ENCODE measurements around the gene SYT7. TPM values are rescaled to one million over a fixed set of nuclear protein-coding genes. Genes with fewer than 3 reads are reported as not detected.

Gene SYT7
- total RNA-seq, 1 donor = 3.6 TPM

- Histone ChIP-seq H3K36me3 (ENCODE audit: insufficient read depth, low read length) (no peaks in the 10 kb centered on the region), H3K27me3 (ENCODE audit: insufficient read depth, low read length) (peaks cover 51% of the 10 kb centered on the region), H4K20me1 (ENCODE audit: insufficient read depth, low read length) (peaks cover 31% of the 10 kb centered on the region), H3K27ac (ENCODE audit: low read depth, low read length) (no peak overlapping the region), H3K9me3 (ENCODE audit: low read depth, low read length) (no peaks in the 10 kb centered on the region), H3K79me2 (ENCODE audit: insufficient read depth, low read length) (no peaks in the 10 kb centered on the region), H3K4me2 (ENCODE audit: insufficient read depth, low read length) (no peak overlapping the region), H3K4me3 (ENCODE audit: insufficient read depth, low read length) (no peak overlapping the region), H2AFZ (ENCODE audit: low read length) (no peak overlapping the region), H3K4me1 (ENCODE audit: insufficient read depth, low read length) (no peaks in the 10 kb centered on the region)
- DNase-seq (ENCODE audit: insufficient read length, low spot score, missing footprints) = no peak
- TF ChIP-seq CTCF (IDR thresholded peaks at IDR 0.05; ENCODE audit: extremely low read depth, low read depth, low read length) = no peak
These were observed 11.2 kb downstream of the SYT7 start for GRCh38 chr11:61569701-61570100.

- Histone ChIP-seq H4K20me1 (ENCODE audit: insufficient read depth, low read length) (peaks cover 31% of the 10 kb centered on the region), H2AFZ (ENCODE audit: low read length) (no peak overlapping the region), H3K27me3 (ENCODE audit: insufficient read depth, low read length) (peaks cover 45% of the 10 kb centered on the region), H3K27ac (ENCODE audit: low read depth, low read length) (no peak overlapping the region), H3K36me3 (ENCODE audit: insufficient read depth, low read length) (no peaks in the 10 kb centered on the region), H3K79me2 (ENCODE audit: insufficient read depth, low read length) (no peaks in the 10 kb centered on the region), H3K4me3 (ENCODE audit: insufficient read depth, low read length) (no peak overlapping the region), H3K9me3 (ENCODE audit: low read depth, low read length) (no peaks in the 10 kb centered on the region), H3K4me2 (ENCODE audit: insufficient read depth, low read length) (no peak overlapping the region), H3K4me1 (ENCODE audit: insufficient read depth, low read length) (no peaks in the 10 kb centered on the region)
- no peak for TF ChIP-seq CTCF (IDR thresholded peaks at IDR 0.05; ENCODE audit: extremely low read depth, low read depth, low read length)
- no peak for DNase-seq (ENCODE audit: insufficient read length, low spot score, missing footprints)
These were observed 11.9 kb downstream of the SYT7 start for GRCh38 chr11:61569018-61569417.

GRCh38 chr11:61567286-61568061 lies 13.4 kb downstream of the SYT7 start:
- no peak overlapping the region for H3K27ac ChIP-seq (ENCODE audit: low read depth, low read length)
- H2AFZ ChIP-seq (ENCODE audit: low read length) = peak overlapping the region; percentile 42
- peak; percentile 98 for DNase-seq (ENCODE audit: insufficient read length, low spot score, missing footprints)

More at GRCh38 chr11:61567286-61568061, 13.4 kb downstream of the SYT7 start:
- Histone ChIP-seq H3K36me3 (ENCODE audit: insufficient read depth, low read length) (no peaks in the 10 kb centered on the region), H3K79me2 (ENCODE audit: insufficient read depth, low read length) (no peaks in the 10 kb centered on the region), H3K27me3 (ENCODE audit: insufficient read depth, low read length) (peaks cover 39% of the 10 kb centered on the region), H3K4me3 (ENCODE audit: insufficient read depth, low read length) (peak overlapping the region; percentile 55), H3K4me1 (ENCODE audit: insufficient read depth, low read length) (no peaks in the 10 kb centered on the region), H4K20me1 (ENCODE audit: insufficient read depth, low read length) (peaks cover 31% of the 10 kb centered on the region), H3K9me3 (ENCODE audit: low read depth, low read length) (no peaks in the 10 kb centered on the region), H3K4me2 (ENCODE audit: insufficient read depth, low read length) (peak overlapping the region; percentile 67)
- peak; percentile 59 for TF ChIP-seq CTCF (IDR thresholded peaks at IDR 0.05; ENCODE audit: extremely low read depth, low read depth, low read length)
